Measurements from ENCODE around the gene UBXN6.

Gene UBXN6

DNA sequence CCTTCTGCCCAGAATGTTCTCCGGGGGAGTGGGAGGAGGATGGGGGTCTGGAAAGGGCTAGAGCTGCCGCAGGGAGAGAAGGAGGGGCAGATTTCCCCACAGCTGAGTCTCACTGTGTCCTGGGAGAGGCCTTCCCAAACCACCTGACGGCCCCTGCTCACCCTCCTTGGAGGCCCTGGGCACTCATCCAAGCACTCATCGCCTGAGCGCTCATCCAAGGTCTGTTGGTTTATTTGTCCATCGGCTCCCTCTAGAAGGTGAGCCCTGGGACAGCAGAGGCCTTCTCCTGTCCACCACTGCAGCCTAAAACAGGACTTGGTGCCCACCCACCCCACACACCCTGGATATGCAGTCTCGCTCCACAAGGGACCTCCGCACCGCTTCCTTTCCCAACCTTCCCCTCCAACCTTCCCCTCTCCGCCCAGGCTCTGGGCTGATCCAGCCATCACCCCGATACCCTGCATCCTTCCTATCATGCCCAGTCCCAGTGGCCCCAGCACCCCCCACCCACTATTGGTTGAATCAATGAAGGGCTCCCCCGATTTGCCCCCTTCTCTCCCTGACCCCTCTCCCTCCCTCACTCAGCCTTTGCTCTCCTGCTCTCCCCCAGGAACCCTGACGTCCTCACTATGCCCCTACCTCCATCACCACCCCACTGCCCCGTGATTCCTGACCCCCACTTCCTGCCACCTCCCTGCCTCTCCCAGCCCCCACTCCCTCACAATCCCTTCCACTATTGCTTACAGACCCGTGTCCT is 1.7 kb downstream of the UBXN6 start:
- TF ChIP-seq, protein P1, sequence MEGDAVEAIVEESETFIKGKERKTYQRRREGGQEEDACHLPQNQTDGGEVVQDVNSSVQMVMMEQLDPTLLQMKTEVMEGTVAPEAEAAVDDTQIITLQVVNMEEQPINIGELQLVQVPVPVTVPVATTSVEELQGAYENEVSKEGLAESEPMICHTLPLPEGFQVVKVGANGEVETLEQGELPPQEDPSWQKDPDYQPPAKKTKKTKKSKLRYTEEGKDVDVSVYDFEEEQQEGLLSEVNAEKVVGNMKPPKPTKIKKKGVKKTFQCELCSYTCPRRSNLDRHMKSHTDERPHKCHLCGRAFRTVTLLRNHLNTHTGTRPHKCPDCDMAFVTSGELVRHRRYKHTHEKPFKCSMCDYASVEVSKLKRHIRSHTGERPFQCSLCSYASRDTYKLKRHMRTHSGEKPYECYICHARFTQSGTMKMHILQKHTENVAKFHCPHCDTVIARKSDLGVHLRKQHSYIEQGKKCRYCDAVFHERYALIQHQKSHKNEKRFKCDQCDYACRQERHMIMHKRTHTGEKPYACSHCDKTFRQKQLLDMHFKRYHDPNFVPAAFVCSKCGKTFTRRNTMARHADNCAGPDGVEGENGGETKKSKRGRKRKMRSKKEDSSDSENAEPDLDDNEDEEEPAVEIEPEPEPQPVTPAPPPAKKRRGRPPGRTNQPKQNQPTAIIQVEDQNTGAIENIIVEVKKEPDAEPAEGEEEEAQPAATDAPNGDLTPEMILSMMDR (IDR thresholded peaks at IDR 0.05; ENCODE audit: unreplicated experiment in 3 of 3) = peak in 1 of 3 experiments; percentile 21
- Mint-ChIP-seq H3K4me3 (peak overlapping the region; percentile 96 to 98 (median 96)), H3K4me1 (peaks cover 21% of the 10 kb centered on the region), H3K27ac (peak overlapping the region; percentile 99), H3K36me3 (ENCODE audit: low read depth) (peaks cover 5% of the 10 kb centered on the region), H3K9me3 (no peaks in the 10 kb centered on the region), H3K27me3 (ENCODE audit: low read depth) (no peaks in the 10 kb centered on the region)

DNA sequence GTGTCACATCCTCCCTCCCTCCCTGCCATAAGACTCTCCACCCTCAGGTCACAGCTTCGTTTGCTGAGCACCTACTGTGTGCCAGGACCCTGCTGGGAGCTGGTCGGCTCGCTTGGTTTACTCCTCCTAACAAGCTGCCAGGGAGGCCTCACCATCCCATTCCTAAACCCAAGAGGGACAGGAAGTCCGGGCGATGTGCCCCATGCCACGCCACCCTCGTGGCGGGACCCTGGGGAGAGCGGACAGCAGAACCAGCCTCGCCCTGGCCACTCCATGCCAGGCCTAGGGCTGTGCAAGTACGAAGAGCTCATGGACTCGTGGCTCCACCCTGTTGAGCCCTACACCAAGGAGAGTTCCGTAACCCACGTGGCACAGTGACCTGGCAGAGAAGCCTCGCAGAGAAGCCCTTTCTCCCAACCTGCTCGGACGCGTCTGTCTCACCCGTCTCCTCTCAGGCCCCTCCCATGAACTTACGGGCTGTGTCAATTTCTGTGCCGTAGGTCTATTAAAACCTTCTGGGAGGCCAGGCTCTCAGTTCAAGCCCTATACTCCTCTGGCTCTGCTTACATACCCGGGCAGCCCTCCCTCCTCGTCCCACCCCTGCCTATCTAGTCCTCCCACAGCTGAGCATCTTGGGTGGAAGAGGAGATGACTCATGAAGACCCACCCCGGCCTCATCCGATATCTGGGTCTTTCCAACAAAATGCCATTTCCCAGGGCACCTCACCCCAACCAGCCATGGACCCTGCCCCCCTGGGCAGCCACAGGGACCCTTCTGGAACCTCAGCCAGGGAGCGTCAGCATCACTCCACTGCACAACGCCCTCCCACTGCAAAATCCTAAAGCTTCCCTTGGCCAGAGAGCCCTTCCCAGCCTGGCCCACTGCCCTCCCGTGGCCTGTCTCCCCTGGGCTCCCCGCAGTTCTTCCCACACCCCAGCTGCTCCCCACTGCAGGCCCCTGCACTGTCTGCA is 2.6 kb downstream of the UBXN6 start:
- Mint-ChIP-seq H3K27me3 (ENCODE audit: low read depth) (no peaks in the 10 kb centered on the region), H3K4me3 (peak overlapping the region; percentile 96 to 98 (median 96)), H3K27ac (peak overlapping the region; percentile 99), H3K4me1 (peaks cover 21% of the 10 kb centered on the region), H3K9me3 (no peaks in the 10 kb centered on the region), H3K36me3 (ENCODE audit: low read depth) (peaks cover 12% of the 10 kb centered on the region)
- TF ChIP-seq, protein P1 (IDR thresholded peaks at IDR 0.05; ENCODE audit: unreplicated experiment in 3 of 3) = no peak

DNA sequence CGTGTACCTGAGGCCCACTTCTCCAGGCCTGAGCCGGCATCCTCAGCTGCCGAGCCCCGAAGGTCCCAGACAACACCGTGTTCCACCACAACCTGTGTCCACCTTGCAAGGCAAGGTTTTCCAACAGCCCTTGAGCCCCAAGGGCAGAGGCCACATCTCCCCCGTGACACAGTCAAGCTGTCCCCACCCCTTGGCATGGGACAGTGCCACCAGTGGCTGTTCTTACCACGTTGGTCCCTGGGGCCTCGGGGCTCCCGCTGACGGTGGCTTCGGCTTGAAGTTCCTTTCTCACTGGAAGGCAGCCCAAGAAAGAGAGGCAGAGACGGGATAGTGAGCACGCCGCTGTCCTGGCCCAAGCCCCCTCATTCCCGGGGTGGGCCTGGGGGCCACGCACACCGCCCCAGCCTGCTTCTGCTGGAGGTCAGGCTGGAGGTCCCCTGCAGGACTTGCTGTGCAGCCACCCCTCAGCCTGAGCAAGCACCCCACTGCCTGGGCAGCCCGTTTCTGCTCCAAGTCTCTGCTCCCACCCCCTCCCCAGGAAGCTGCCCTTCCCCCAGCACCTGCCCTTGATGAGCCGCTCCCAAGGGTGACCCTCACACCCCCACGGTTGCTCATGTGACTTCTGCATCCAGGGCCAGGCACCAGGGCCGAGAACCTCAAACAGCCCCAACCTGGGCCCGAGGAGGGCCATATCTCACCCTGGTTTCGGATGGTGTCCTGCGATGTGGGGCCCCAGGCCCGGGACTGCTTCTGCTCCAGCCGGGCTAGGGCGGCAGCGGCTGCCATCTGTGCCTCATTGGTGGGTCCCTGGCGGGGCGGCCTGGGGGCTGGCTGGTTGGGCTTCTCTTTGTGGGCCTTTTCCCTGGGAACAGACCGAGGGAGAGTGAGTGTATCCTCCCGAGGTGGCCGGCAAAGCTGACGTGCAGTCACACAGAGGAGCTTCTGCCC is 4.1 kb downstream of the UBXN6 start:
- H3K4me1 Mint-ChIP-seq = peaks cover 31% of the 10 kb centered on the region
- peaks cover 26% of the 10 kb centered on the region for H3K36me3 Mint-ChIP-seq (ENCODE audit: low read depth)
- H3K27me3 Mint-ChIP-seq (ENCODE audit: low read depth) = no peaks in the 10 kb centered on the region
- H3K4me3 Mint-ChIP-seq = no peak overlapping the region
- TF ChIP-seq, protein P1 (IDR thresholded peaks at IDR 0.05; ENCODE audit: unreplicated experiment in 3 of 3) = no peak
- H3K9me3 Mint-ChIP-seq = no peaks in the 10 kb centered on the region
- peak overlapping the region in 1 of 3 experiments; percentile 21 for H3K27ac Mint-ChIP-seq

DNA sequence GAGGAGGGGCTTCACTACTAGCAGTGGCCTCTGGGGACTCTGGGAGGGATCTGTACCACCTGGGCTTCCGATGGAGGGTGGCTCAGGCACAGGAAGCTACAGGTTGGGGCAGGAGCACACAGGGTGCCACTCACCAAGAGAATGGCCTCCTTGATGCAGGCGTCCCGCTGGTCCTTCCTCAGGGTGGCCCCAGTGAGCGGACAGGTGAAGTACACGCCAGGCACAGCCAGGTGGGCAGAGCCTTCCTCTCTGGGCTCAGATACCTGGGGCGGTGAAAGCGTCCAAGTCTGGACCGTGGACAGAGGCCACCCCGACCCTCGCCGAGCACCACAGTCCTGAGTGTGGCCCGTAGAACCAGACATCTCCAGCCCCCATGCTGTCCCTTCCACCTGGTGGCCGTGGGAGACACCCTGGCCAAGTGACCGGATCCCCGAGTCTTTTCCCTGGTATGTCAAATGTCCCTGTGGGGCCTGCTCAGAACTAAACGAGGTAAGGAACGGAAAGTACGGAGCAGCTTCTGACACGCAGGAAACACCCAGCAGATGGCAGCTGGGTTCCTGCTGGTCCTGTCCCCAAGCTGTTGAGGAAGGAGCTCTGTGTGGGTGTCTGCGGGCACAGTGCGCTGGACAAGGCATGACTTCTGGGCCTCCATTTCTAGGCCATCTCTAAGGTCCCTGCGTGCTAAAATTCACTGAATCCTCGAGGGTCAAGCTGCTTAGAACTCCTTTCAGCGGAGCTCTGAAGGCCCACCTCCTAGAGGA is 5.2 kb downstream of the UBXN6 start:
- H3K36me3 Mint-ChIP-seq (ENCODE audit: low read depth) = peaks cover 30% of the 10 kb centered on the region
- H3K4me3 Mint-ChIP-seq = no peak overlapping the region
- no peaks in the 10 kb centered on the region for H3K27me3 Mint-ChIP-seq (ENCODE audit: low read depth)
- H3K9me3 Mint-ChIP-seq = no peaks in the 10 kb centered on the region
- H3K4me1 Mint-ChIP-seq = peaks cover 34% of the 10 kb centered on the region
- peak overlapping the region in 1 of 3 experiments; percentile 21 for H3K27ac Mint-ChIP-seq
- TF ChIP-seq, protein P1 (IDR thresholded peaks at IDR 0.05; ENCODE audit: unreplicated experiment in 3 of 3) = no peak

DNA sequence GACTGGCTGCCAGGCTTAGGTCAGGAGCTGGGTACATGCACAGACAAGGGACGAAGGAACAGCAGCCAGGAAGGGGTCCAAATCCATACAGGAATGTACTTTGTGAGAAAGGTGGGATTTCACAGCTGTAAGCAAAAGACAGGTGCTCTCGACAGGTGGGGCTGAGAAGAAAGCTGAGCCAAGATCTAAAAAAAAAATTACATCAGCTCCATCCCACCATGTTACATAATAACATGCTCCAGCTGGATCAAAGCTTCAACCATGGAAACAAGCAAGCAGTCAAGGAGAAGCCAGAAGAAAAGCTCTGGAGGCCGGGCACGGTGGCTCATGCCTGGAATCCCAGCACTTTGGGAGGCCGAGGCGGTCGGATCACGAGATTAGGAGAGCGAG is 8.0 kb downstream of the UBXN6 start:
- Mint-ChIP-seq H3K27me3 (ENCODE audit: low read depth) (no peaks in the 10 kb centered on the region), H3K4me3 (no peak overlapping the region), H3K4me1 (peaks cover 18% of the 10 kb centered on the region), H3K9me3 (no peaks in the 10 kb centered on the region), H3K36me3 (ENCODE audit: low read depth) (peaks cover 26% of the 10 kb centered on the region), H3K27ac (peak overlapping the region in 1 of 3 experiments; percentile 23)
- TF ChIP-seq, protein P1 (IDR thresholded peaks at IDR 0.05; ENCODE audit: unreplicated experiment in 3 of 3) = no peak
